GM12872 (cell line): ENCODE data around the gene PACSIN2.

ENCODE experiments used
- TF ChIP-seq, protein P1 (sequence below): IDR thresholded peaks from 3 replicates; pipeline ENCODE4 v1.5.1; 2011; ENCODE audit warnings: low read depth, mild to moderate bottlenecking, low read length, moderate library complexity; ENCODE audit not compliant: insufficient read depth

The PACSIN2 gene

DNA sequence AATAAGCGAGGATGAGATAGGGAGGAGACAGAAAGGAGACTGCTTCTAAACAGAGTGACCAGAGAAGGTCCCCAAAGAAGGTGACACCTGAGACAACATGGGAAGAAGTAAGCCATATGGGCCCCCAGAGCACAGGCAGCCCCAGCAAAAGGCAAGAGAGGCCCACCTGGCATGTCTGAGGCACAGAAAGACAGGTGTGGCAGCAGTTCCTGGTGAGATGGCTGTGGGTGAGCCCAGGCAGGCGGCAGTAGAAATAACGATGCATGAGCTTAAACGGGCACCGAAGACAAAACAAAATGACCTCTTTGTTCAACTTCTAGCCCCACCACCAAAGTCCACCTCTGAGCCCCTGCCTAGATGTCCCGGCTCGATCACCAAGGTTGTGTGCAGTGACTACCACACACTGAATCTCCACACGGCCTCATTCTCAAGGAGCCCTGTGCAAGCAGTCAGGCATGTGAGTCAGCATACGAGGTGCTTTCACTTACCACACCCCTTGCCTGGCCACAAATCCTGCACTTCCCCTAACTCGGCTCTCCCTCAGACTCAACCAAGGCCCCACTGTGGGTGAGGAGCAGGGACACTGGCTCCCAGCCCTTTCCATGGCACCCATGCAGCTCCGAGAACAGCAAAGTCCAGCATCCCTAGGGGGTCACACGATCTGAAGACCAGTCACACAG lies 77.6 kb downstream of the PACSIN2 start:
- TF ChIP-seq, protein P1, sequence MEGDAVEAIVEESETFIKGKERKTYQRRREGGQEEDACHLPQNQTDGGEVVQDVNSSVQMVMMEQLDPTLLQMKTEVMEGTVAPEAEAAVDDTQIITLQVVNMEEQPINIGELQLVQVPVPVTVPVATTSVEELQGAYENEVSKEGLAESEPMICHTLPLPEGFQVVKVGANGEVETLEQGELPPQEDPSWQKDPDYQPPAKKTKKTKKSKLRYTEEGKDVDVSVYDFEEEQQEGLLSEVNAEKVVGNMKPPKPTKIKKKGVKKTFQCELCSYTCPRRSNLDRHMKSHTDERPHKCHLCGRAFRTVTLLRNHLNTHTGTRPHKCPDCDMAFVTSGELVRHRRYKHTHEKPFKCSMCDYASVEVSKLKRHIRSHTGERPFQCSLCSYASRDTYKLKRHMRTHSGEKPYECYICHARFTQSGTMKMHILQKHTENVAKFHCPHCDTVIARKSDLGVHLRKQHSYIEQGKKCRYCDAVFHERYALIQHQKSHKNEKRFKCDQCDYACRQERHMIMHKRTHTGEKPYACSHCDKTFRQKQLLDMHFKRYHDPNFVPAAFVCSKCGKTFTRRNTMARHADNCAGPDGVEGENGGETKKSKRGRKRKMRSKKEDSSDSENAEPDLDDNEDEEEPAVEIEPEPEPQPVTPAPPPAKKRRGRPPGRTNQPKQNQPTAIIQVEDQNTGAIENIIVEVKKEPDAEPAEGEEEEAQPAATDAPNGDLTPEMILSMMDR, result no peak

DNA sequence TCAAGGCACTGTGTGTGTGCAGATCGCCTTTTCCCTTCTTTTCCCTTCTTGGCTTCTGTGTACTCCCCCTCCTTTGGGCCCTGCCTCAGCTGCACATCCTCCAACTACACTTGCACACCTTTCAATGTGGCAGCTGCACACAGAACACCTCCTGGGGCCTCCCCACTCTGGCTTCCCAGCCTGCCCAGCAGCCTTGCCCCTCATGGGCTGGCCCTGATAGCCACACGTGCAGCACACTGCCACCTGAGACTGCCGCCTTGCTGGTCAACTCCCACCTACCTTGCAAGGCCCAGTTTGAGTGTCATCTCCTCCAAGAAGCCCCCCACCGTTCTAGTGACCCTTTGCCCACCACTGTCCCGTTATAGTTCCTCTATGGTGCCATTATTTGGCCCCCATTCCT lies 80.6 kb downstream of the PACSIN2 start:
- TF ChIP-seq, protein P1, result no peak

DNA sequence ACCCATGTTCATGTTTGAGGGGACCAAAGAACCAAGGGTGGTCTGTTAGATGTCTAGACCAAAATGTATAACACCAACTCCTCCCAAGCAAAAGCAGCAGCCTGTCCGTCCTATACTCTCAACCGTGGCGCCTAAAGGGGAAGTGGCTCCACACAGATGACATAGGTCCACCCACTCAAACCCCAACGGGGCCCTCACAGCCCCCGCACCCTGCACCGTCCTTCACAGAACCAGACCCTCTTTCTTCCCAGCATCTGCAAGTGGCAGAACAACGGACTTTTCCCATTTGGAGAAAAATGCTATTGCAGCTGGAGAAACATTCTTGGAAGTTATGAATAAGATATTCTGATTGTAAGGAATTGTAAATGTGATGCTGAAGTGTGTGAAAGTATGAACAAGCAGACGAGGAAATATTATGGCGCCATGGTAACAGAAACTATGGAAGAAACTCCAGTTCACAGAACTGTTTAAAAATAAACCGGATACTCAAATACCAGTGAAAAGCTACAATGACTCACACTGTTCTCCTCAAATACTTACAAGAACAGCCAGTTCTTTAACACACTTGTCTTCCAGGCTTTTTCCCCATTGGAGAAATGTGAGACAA lies 81.4 kb downstream of the PACSIN2 start:
- TF ChIP-seq, protein P1, result no peak

DNA sequence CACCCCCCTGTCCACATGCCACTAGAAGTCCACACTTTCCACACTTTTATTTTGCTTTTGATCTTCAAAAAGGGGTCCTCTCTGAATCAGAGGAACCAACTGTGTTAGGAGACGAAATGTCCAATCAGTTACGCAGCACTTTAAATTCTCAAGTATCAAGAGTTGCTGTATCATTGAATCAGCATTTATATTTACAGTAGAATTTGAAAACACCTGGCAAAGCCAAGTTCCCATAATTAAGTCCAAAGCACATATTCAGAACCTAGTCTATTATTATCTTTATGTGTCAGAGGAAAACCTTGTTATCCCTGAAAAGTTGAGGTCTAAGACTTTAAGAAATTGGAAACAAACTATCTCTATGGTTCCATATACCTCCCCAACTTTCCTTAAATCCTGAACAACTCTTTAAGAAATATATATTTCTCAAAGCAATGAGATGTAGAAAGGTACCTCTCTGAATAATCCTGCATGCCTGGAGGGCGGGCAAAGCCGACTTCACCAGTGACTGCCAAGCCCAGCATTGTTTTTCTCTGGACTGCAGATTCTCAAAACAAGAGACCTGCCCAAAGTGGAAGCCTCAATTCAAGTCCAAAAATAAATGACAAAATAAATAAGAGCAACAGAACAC lies 82.0 kb downstream of the PACSIN2 start:
- TF ChIP-seq, protein P1, result no peak

DNA sequence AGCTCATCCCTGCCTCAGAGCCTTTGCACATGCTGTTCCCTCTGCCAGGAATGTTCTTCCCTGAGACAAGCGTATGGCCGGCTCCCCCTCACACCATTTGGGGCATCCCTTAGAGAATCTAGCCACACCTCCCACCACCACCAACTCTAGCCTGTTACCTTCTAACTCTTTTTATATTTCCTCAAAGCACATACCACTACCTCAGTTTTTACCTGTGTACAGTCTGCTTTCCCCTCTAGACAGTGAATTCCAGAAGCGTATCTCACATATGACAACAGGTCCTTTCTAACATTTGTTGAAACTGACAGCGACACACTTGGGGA lies 82.8 kb downstream of the PACSIN2 start:
- TF ChIP-seq, protein P1, result no peak

DNA sequence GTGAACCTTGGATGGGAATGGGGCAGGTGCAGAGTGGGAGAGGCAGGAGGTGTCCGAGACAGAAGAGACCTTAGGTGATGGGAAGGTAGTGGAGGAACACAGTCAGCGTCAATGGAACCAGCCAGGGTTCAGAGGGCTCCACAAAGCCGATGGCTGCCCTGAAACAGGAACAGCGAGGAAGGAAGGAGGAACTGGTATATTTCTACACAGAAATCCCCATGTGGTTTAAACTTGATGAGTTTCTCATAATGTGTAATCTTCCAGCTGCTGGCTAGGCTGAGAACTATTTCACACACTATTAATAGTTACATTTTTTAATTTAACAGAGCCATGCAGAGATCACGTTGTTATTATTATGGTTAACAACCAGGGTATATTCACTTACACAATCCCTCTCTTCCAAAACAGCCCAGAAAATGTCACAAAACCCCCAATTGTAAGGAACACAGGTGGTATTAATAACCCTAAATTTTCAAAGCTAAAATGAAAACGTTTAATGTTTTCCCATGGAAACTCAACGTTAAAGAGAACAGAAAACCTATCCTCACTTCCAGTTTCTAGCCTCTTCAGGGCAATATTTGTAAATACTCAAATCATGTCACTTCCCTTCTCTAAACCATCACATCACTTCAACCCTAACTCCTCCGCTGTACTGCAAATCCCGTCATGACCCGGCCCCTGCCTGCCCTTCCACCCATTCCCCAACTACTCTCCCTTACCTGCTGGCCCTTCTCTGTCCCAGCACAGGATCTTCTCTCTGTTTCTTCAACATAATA lies 83.3 kb downstream of the PACSIN2 start:
- TF ChIP-seq, protein P1, result no peak

DNA sequence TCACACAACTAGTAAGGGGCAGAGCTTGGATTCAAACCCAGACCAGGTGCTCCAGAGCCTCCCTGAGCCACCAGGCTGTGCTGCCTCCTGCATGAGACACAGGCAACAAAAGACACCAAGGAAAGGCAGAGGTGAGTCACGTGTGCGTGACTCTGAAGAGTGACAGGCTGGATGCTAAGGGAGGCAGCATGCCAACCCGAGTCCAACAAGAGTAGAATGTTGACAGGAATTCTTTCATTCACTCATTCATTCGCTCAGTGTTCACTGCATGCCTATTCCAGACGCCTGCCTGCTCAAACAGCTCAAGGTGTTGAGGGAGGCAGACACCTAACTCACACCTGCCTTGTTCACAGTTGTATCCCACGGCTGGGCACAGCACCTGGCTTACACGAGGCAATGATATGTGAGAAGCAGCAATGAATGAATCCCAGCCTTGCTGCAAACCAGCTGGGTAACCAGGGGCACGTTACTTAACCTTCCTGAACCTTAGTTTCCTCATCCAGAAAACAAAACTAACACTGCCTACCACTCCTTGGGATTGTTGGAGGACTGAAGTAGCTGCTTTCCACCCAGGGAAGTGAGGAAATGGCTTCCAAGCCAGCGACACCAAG lies 84.0 kb downstream of the PACSIN2 start:
- TF ChIP-seq, protein P1, result 0 out of 3 replicates have a peak, but pooled peaks have one; percentile 18
